A673 (cell line): Measurements from ENCODE around the gene SELENOW. TPM values are rescaled to one million over a fixed set of nuclear protein-coding genes. Genes with fewer than 3 reads are reported as not detected.

ENCODE experiments used
- BruUV-seq: library from RNA; stranded (reverse); fragments of 400-500 nt; replicated peaks from 2 replicates; lab custom pipeline; 2021; lab: Mats Ljungman, UMichigan
- CTCF ChIA-PET: fragments of 300-600 bp; sonication (Branson Sonifier 250); formaldehyde crosslinking; loops from one replicate; lab custom pipeline; 2022; ENCODE audit warnings: antibody characterized with exemption; lab: Charles Lee
- POLR2A ChIA-PET: fragments of 300-600 bp; sonication (Branson Sonifier 250); formaldehyde crosslinking; loops from one replicate; lab custom pipeline; 2022; ENCODE audit warnings: antibody characterized with exemption; ENCODE audit not compliant: low non-redundant PET; lab: Charles Lee
- DNase-seq: peaks from one replicate; pipeline ENCODE4 v3.0.0-alpha.2; 2015; ENCODE audit warnings: low spot score
- H3K27ac ChIP-seq: fragments of 200-600 bp; sonication (generic); 2 replicates; pipeline ENCODE4 v1.5.1; 2016; ENCODE audit warnings: mixed run types, low read depth, mild to moderate bottlenecking, mixed read lengths, antibody characterized with exemption, low read length; ENCODE audit not compliant: poor library complexity, severe bottlenecking
- H3K27me3 ChIP-seq: fragments of 200-600 bp; sonication (generic); replicated peaks from 2 replicates; pipeline ENCODE4 v1.6.1; 2017; ENCODE audit warnings: mixed run types, low read depth, mild to moderate bottlenecking, mixed read lengths, antibody characterized with exemption, low read length; ENCODE audit not compliant: insufficient read depth, poor library complexity
- H3K36me3 ChIP-seq: fragments of 200-600 bp; sonication (generic); 2 replicates; pipeline ENCODE4 v1.6.1; 2016; ENCODE audit warnings: mixed run types, mild to moderate bottlenecking, mixed read lengths, antibody characterized with exemption, low read length; ENCODE audit not compliant: insufficient read depth, poor library complexity, severe bottlenecking
- H3K4me1 ChIP-seq: fragments of 200-600 bp; sonication (generic); 2 replicates; pipeline ENCODE4 v1.6.1; 2017; ENCODE audit warnings: mixed run types, mild to moderate bottlenecking, mixed read lengths, antibody characterized with exemption, low read length; ENCODE audit not compliant: insufficient read depth, poor library complexity, severe bottlenecking
- H3K4me3 ChIP-seq: fragments of 200-600 bp; sonication (generic); 2 replicates; pipeline ENCODE4 v1.5.1; 2016; ENCODE audit warnings: low read depth, mixed run types, mild to moderate bottlenecking, mixed read lengths, low read length; ENCODE audit not compliant: poor library complexity, severe bottlenecking
- H3K9me3 ChIP-seq: fragments of 200-600 bp; sonication (generic); 2 replicates; pipeline ENCODE4 v1.6.1; 2016; ENCODE audit warnings: mixed run types, low read depth, mild to moderate bottlenecking, mixed read lengths, antibody characterized with exemption, low read length; ENCODE audit not compliant: poor library complexity, severe bottlenecking
- CTCF ChIP-seq: fragments of 300-800, 200-600 bp; sonication (generic); conservative IDR thresholded peaks from 2 replicates; pipeline ENCODE4 v1.5.1; 2017; ENCODE audit warnings: low read depth, mild to moderate bottlenecking, antibody characterized with exemption, low read length, moderate library complexity, mixed read lengths
- EZH2 ChIP-seq: fragments of 200-600 bp; sonication (generic); IDR thresholded peaks from 2 replicates; pipeline ENCODE4 v1.6.1; 2017; ENCODE audit warnings: borderline replicate concordance, low read depth, mild to moderate bottlenecking, mixed read lengths, antibody characterized with exemption, low read length; ENCODE audit not compliant: poor library complexity, severe bottlenecking
- intact Hi-C: fragments of 100-400 bp; cut with micrococcal nuclease; formaldehyde crosslinking; loops from one replicate; pipeline ENCODE4 v1.10.0; 2022; ENCODE audit not compliant: unreplicated experiment
- total RNA-seq: library from RNA; stranded (reverse); gene quantifications from 2 replicates; pipeline ENCODE4 v1.2.3, GENCODE V29; 2021

SELENOW gene
- total RNA-seq, 1 experiment from 2014 or later, result 107 TPM

- no peak for TF ChIP-seq EZH2
- TF ChIP-seq CTCF, result no peak
- ChIA-PET POLR2A (no interaction called here), CTCF (no interaction called here)
- no peak overlapping the region for H3K4me3 ChIP-seq
- no peak overlapping the region for H3K27ac ChIP-seq
- H3K27me3 ChIP-seq, result no peaks in the 10 kb centered on the region
- no peaks in the 10 kb centered on the region for H3K36me3 ChIP-seq
- BruUV-seq, result no TSS peak
- no peak for DNase-seq
- H3K9me3 ChIP-seq, result no peaks in the 10 kb centered on the region
- peaks cover 8% of the 10 kb centered on the region for H3K4me1 ChIP-seq
- intact Hi-C loops, result no loop called here
Measured at GRCh38 chr19:47740866-47741519, 37.5 kb upstream of the SELENOW start.

- BruUV-seq, result no TSS peak
- CTCF ChIA-PET, result interaction anchor here (0.6 to 0.7 kb wide), 2 partner anchors 29 to 33 kb away, joined by 3 read pairs; partner anchors contain the start of gene EHD2
- Histone ChIP-seq H3K36me3 (peaks cover 2% of the 10 kb centered on the region), H3K27me3 (no peaks in the 10 kb centered on the region), H3K27ac (no peak overlapping the region), H3K4me3 (no peak overlapping the region), H3K9me3 (no peaks in the 10 kb centered on the region), H3K4me1 (peaks cover 14% of the 10 kb centered on the region)
- POLR2A ChIA-PET, result no interaction called here
- intact Hi-C loops, result no loop called here
- no peak for DNase-seq
- TF ChIP-seq EZH2 (no peak), CTCF (no peak)
Measured at GRCh38 chr19:47741544-47742140, 36.9 kb upstream of the SELENOW start.

GRCh38 chr19:47742634-47743033 is 35.9 kb upstream of the SELENOW start:
- BruUV-seq, result no TSS peak
- CTCF ChIA-PET, result interaction anchor here (0.6 to 2.0 kb wide), 5 partner anchors 19 to 318 kb away, joined by 3 to 17 read pairs (median 4); partner anchors contain the start of gene EHD2
- peak overlapping the region; percentile 75 for H3K27ac ChIP-seq
- H3K4me3 ChIP-seq, result peak overlapping the region; percentile 49
- H3K27me3 ChIP-seq, result no peaks in the 10 kb centered on the region
- POLR2A ChIA-PET, result interaction anchor here (0.5 kb wide), 2 partner anchors 24 to 612 kb away, joined by 3 to 8 read pairs; partner anchors contain the start of gene SAE1
- TF ChIP-seq EZH2, result no peak
- no peak for DNase-seq
- H3K4me1 ChIP-seq, result peaks cover 14% of the 10 kb centered on the region
- peaks cover 12% of the 10 kb centered on the region for H3K36me3 ChIP-seq
- H3K9me3 ChIP-seq, result no peaks in the 10 kb centered on the region
- intact Hi-C loops, result loop anchor here (1.0 kb wide), 1 partner anchor 29 kb away; the partner anchor contains the start of gene EHD2
